Kidney capillary endothelial cell (primary cell): ENCODE results near the gene CDR2L.
"Not testable (repeated sequence)": the region's sequence is repeated elsewhere in the genome, so short reads cannot be mapped to it uniquely, and the experiment has no call there.

Experiments
- DNase-seq: peaks from one replicate; pipeline ENCODE4 v3.0.0-alpha.2; 2018; ENCODE audit warnings: low spot score

Gene CDR2L

DNA sequence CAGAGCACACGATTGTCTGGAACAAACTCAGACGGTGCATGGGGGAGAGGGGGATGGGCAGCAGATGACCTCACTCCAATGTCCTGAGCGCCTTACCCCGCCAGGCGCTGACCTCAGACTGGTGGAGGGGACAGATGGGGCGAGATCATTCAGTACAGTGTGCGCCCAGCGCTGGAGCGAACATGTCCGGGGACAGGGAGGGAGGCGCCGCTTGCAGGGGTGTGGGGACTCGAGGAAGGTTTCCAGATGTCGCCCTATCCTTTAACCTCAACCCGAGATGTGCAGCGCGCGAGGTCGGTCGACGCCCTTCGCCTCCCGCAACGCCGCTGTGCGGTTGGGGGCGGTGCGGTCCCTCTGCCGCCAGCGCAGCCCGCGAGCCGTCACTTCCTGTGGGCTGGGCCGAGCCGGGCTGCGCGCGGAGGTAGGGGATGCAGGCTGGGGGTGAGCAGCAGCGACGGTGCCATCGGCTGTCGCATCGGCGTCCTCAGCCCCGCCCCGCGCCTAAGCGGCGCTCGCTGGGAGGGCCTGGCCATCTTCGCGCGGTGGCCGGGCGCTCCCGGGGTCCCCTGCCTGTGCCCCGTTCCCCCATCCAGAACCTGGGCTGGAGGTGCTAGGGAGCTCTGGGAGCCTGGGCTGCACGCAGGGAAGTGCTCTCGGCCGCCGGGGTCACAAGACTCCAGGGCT is 5.3 kb upstream of the CDR2L start:
- peak; percentile 72 for DNase-seq

DNA sequence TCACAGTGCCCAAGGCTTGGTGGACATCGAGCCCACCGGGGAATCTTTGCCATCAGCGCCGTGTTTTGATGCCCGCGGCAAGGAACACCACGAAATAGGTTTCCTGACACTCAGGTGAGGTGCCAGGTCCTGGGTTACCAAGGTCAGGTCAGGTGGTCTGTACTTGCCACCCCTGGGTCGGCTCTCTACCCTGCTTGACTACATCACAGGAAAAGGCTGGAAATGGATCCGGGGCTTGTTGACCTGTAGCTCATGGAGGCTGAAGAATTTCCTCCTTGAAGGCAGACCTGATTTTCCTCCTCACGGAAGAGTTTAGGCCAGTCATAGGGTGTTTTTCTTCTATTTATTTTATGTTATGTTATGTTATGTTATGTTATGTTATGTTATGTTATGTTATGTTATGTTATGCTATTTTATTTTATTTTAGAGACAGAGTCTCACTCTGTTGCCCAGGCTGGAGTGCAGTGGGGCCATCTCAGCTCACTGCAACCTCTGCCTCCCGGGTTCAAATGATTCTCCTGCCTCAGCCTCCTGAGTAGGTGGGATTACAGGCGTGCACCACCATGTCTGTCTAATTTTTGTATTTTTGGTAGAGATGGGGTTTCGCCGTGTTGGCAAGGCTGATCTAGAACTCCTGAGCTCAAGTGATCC is 4.6 kb upstream of the CDR2L start:
- DNase-seq: not testable (repeated sequence)

DNA sequence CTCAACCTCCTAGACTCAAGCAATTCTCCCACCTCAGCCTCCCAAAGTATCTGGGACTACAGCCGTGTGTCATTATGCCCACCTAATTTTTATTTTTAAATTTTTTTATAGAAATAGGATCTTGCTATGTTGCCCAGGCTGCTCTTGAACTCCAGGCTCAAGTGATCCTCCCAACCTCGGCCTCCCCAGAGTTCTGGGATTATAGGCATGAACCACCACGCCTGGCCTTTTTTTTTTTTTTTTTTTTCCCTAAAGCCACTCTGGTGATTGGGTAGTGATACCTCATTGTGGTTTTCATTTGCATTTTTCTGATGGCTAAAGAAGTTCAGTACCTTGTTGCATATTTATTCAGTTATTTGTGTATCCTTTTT is 1.2 kb upstream of the CDR2L start:
- DNase-seq: no peak

DNA sequence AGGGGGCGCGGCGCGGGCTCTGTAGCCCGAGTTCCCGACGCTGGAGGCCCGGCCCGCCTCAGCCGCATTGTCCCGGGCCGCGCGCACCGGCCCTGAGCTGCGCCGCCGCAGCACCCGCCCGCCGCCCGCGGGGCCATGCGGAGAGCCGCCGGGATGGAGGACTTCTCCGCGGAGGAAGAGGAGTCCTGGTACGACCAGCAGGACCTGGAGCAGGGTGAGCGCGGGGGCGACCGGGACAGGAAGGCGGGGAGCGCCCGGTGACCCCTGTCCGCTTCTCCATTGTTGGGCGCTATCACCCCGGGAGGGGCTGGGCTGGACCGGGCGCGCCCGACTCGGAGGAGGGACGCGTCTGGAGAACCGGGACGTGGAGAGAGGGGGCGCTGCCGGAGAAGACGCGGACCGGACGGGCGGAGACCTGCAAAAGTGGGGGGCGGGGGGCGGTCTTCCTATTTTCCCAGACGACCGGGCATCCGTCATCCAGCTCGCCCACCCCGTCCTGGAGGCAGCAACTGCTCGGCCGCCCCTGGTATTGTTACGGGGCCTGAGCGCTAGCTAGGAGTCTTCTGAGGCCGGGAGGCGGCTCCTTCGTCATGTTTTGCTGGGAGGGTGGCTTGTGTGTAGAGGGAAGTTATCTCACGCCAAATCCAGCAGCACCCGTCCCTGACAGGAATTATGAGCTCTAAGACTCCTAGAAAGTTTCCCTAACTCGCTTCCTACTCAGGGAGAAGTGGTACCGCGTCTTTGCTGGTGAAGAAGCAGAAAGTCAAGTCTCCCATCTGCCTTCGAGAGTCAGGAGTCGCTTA is 678 bp downstream of the CDR2L start:
- peak; percentile 48 for DNase-seq

DNA sequence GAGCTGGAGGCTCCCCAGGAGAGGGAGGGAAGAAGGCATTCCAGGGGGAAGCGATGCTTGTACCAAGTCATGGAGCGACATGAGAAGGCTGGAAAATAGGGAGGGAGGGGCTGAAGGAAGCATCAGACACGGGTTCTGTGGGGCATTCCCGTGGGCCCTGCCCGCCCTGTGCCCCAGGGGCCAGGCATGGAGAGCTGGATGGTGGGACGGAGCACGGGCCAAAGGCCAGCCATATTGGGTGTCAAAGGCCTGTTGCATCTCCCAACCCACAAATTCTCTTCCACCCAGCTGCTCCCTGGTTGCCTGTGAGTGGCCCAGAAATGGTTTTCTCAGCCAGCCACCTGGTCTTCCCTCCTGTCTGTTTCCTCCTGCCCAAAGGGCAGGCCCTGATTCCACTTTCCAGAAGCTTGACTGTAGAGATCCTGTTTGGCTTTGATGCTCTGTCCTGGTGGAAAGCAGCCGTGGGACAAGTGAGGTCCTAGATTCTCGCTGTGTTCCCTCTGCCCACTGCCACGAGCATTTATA is 3.2 kb downstream of the CDR2L start:
- no peak for DNase-seq

DNA sequence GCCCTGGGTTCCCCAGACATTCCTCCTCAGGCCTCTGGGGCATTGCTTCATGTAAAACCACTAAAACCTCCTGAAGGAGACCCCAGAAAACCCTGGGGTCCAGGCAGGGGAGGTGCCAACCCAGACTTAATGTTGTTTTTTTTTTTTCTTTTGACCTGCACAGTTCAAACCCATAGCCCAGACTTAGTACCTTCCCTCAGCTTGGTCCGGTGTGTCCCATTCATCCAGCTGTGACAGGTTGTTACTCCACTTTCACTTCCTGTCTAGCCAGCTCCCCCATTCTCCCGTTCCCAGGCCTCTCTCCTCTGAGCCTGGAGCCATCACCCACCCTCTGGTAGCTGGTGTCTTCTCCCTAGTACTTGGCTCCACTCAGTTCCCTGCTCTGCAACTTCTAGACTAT is 4.8 kb downstream of the CDR2L start:
- DNase-seq: no peak

DNA sequence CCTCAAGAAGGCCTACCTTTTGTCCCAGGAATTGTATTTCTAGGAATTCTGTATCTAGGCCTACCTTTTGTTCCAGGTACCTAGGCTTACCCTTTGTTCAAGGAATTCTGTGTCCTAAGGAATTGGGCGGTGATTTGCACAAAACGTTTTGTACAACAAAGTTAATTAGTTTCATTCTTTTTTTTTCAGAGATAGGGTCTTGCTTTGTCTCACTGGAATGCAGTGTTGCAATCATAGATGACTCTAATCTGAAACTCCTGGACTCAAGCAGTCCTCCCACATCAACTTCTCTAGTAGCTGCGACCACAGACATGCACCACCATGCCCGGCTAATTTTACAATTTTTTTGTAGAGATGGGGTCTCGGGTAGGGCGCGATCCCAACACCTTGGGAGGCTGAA is 7.0 kb downstream of the CDR2L start:
- DNase-seq: no peak

DNA sequence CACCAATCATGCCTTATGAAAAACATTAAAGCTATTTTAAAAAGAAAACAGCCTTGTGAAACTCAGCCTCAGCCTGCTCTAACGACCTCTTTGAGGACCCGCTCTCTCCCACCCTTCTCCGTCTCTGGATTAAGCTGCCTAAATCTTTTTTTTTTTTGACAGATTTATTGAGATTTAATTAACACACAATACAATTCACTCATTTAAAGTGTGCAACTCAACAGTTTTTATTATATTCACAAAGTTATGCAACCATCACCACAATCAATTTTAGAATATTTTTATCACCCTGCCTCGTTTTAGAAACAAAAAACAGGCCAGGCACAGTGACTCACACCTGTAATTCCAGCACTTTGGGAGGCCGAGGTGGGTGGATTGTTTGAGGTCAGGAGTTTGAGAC is 8.4 kb downstream of the CDR2L start:
- no peak for DNase-seq

DNA sequence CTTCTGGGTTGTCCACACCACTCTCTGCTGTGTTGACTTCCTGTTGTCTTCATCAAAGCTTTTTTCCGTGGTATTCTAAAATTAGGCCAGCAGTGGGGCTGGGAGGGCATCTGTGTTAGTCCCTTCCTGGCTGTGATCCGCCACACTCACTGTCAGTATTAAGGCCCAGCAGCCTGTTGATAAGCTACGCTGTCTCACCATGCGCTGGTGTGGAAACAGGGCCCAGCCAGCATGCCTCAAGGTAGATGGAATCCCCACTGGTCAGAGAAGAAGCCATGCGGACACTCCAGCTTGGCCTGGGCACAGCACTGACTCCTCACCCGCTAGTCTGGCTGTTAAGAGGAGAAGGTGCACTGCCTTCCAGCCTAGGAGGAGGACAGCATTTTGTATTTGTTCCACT is 11.4 kb downstream of the CDR2L start:
- DNase-seq: no peak

DNA sequence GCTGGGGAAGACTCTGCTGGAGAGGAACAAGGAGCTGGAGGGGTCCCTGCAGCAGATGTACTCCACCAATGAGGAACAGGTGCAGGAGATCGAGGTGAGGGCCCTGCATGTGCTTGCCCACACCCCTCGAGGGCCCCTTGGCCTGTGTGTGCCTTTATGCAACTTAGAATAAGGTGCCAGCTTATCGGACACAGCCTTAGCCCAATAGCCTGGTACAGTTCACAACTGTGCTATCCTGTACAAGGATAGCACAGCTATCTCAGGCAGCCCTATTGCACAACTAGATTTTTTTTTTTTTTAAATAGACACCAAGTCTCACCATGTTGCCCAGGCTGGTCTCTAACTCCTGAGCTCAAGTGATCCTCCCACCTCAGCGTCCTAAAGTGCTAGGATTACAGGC is 12.1 kb downstream of the CDR2L start:
- DNase-seq: no peak

DNA sequence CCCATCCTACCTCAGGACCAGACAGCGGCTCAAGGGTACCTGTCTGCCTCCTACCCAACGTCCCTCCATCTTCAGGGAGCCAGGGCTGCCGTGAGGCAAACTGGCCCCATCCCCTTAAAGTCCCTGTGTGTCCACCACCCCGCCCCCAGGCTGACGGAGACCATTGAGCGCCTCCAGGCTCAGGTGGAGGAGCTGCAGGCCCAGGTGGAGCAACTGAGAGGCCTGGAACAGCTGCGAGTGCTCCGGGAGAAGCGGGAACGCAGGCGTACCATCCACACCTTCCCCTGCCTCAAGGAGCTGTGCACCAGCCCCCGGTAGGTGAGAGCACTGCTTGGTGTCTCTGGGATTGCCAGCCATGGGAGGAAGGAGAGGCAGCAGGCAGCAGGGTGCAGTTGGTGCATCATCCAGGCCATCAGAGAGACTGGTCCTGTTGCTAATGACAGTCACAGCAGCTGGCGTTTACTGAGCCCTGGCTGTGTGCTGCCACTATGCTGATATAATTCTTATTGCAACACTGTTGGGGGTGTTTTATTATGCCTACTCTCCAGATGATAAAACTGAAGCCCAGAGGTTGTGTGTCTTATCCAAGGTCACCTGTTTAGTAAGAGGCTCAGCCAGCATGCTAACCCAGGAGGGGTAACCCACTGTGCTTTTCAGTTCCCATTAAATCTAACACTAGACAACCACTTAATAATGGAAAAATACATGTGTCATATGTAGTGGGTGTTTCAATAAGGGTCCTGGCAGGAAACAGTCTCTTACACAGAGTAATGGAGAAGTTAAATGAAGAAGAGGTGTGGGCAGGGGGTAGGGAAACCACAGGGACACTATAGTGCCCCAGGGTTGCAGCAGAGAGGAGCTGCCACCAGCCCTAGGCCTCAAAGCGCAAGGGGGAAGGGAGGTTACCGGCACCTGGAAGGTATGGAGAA is 14.7 kb downstream of the CDR2L start:
- DNase-seq: no peak

DNA sequence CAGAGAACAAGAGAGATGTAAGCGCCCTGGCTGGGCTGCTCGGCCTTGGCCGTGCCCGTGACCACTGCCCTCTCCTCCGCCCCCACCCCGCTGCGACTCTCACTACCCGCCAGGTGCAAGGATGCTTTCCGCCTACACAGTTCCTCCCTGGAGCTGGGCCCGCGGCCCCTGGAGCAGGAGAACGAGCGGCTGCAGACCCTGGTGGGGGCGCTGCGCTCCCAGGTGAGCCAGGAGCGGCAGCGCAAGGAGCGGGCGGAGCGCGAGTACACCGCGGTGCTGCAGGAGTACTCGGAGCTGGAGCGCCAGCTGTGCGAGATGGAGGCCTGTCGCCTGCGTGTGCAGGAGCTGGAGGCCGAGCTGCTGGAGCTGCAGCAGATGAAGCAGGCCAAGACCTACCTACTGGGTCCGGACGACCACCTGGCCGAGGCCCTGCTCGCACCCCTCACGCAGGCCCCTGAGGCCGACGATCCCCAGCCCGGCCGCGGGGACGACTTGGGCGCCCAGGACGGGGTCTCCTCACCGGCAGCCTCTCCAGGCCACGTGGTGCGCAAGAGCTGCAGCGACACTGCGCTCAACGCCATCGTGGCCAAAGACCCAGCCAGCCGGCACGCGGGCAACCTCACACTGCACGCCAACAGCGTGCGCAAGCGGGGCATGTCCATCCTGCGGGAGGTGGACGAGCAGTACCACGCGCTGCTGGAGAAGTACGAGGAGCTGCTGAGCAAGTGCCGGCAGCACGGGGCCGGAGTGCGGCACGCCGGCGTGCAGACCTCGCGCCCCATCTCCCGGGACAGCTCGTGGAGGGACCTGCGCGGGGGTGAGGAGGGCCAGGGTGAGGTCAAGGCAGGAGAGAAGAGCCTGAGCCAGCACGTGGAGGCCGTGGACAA is 15.9 kb downstream of the CDR2L start:
- DNase-seq: no peak

DNA sequence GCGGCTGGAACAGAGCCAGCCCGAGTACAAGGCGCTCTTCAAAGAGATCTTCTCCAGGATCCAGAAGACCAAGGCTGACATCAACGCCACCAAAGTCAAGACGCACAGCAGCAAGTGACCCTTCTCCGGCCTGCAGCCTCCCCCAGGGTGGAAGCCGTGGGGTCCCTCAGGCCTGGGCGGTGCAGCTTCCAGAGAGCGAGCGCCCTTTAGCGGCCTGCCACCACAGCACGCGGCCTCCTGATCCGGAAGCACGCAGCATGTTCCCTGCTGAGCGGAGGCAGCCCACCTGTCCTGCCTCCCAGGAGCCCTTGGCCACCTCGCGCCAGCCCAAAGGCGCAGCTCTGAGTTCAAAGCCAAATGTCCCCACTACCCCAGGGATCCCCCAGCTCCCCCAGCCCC is 16.5 kb downstream of the CDR2L start:
- DNase-seq: no peak

DNA sequence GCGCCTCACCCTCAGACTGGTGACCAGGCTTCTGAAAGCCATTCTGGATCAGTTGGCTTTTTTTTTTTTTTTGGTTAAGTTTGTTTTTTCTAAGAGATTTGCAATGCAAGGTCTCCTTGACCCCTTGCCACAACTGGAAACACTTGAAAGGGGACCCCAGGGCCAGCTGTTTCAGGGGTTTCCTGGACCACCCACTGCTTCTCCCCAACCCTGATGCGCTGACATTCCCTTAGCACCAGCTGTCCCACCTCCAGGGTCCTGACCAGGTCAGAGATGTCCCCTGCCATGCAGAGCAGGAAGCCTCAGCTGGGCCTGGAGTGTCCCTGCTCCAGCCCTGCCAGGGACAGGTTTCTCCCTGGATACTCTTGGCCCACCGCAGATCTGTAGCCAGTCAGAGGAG is 16.9 kb downstream of the CDR2L start:
- no peak for DNase-seq

DNA sequence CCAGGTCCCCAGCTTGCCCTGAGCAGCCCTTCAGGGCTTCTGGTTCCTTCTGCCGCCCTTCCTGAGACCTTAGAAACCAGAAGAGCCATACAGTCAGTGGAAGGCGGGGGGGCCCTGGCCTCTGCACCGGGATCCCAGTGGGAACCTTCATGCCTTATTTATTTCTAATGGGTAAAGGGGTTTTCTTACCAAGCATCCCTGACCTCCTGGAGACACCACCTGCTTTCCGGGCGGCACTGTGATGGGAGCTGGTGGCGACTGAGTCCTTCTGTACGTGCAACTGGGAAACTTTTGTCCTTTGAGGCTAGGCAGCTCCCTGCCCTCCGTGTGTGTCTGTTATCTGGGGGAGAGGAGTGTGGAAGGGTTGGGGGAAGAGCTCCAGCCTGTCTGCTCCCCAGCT is 17.9 kb downstream of the CDR2L start:
- DNase-seq: no peak

DNA sequence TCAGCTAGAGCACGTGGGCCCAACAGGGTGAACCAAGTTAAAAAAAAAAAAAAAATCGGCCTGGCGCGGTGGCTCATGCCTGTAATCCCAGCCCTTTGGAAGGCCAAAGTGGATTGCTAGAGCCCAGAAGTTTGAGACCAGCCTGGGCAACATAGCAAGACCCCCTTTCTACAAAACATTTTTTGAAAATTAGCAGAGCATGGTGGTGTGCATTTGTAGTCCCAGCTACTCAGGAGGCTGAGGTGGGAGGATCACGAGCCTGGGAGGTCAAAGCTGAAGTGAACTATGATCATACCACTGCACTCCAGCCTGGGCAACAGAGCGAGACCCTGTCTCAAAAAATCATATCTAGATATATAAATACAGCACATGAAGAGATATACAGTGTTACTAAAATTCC is 18.7 kb downstream of the CDR2L start:
- not testable (repeated sequence) for DNase-seq

DNA sequence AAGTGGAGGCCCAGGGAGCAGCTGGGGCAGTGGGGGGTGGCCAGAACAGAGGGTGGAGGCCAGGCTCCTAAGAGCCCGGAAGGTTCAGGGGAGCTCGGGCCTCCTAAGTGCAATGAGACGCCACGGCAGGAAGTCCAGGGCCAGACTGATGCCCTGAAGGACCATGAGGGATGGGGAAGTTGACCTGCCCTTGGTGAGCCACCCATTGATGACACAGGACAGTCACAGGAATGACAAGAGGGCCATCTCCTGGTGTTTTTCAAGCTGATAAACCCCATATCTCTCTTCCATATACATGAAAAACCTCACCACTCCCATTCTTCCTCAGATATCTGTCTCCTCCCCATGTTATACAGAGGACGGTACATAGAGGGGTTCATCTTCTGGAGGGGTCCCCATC is 19.2 kb downstream of the CDR2L start:
- DNase-seq: no peak

DNA sequence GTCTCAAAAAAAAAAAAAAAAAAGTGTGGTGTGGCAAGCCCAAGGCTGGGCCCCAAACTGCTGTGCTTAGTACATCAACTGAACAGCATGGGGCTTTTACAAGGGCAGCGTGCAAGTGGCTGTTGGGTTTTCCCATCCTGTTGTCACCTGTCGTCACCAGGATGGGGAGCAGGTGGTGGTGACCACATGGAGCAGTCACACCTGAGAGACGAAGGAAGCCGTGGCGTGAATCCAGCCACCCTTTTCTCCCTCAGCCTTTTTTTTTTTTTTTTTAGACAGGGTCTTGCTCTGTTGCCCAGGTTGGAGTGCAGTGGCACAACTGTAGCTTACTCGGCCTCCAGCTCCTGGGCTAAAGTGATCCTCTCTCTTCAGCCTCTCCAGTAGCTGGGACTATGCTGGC is 20.9 kb downstream of the CDR2L start:
- DNase-seq: no peak

DNA sequence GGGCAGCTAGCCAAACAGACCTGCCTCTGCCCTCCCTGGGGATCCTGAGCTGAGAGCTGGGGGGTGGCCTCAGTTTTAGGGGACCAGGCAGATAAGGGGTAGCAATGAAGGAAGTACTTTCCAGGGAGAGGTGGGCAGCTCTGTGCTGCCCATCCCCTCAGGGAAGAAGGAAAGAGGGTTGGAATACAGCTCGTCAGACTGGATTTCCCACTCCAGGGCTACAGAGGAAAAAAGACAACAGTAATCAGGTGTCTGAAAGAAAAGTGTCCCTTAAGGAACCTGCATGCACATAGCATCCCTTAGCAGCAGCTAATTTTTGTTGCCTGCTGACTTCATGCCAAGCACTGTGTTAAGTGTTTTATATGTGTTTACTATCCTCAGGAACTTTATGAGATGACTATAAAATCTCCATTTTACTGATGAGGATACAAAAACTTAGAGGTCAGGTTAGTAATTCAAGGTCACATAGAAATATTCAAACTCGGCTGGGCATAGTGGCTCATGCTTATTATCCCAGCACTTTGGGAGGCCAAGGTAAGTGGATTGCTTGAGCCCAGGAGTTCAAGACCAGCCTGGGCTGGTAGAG is 21.8 kb downstream of the CDR2L start:
- DNase-seq: no peak

DNA sequence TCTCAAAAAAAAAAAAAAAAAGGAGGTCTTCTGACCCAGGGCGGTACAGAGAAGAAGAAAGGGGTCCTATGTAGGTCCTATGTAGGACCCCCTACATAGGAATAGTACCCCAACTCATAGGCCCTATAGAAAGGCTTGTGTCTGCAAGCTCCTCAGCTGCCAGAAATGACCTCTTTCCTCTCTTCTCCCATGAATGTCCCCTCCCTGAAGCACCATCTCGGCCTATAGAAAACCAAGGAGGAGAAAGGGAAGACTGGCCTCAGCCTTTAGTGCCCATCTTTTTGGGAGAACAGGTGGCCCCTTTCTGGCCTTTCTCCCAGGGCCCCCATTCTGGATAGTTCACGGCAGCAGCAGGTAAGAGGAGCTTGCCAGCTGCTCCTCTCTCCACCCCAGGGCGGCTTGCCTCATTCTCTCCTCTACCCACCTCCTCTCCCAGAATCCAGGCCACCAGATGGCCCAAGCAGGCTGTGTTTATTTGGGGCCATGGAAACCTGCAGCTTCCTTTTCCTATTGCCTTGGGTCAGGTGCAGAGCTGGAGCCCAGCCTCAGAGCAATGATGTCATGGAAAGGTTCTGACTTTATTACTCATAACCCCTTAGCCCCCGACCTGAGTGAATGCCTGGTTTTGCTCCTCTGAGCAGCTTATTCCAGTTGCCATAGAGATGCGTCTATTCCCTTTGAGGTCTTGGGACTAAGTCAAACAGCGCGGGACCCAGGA is 23.4 kb downstream of the CDR2L start:
- no peak for DNase-seq
